GM12878 (cell line): ENCODE results near the gene TBC1D1. TPM values are rescaled to one million over a fixed set of nuclear protein-coding genes. Genes with fewer than 3 reads are reported as not detected.

Experiments
- ATAC-seq: fragments of 200-7000 bp; cut with Tn5 transposase; 3 replicates; pipeline ENCODE4 v1.9.1; 2020; ENCODE audit warnings: mild to moderate bottlenecking, moderate library complexity
- BruUV-seq: library from RNA; stranded (reverse); fragments of 400-500 nt; replicated peaks from 2 replicates; lab custom pipeline; 2021; lab: Mats Ljungman, UMichigan
- CTCF ChIA-PET: fragments of 300-600 bp; sonication (Branson Sonifier 250); formaldehyde crosslinking; extraction: SDS; loops from one replicate; lab custom pipeline; 2021; ENCODE audit warnings: inconsistent platforms; lab: Yijun Ruan, JAX
- POLR2A ChIA-PET: fragments of 350-600 bp; formaldehyde crosslinking; extraction: SDS; loops from one replicate; lab custom pipeline; 2021; ENCODE audit warnings: inconsistent platforms; lab: Charles Lee
- RAD21 ChIA-PET: fragments of 300-600 bp; sonication (Branson Sonifier 250); formaldehyde crosslinking; loops from one replicate; lab custom pipeline; 2023; ENCODE audit warnings: antibody characterized with exemption; ENCODE audit not compliant: unreplicated experiment; lab: Charles Lee
- SMC1A ChIA-PET: fragments of 300-600 bp; sonication (Branson Sonifier 250); formaldehyde crosslinking; loops from one replicate; lab custom pipeline; 2023; ENCODE audit not compliant: unreplicated experiment, uncharacterized antibody; lab: Charles Lee
- DNase-seq: peaks from one replicate; pipeline ENCODE4 v3.0.0-alpha.2; 2011; ENCODE audit warnings: low read depth, low spot score
- FAIRE-seq: peaks from 3 replicates; lab custom pipeline; 2011; peaks lifted over from hg19 to GRCh38; lab: Jason Lieb, UNC
- H2AFZ ChIP-seq: 2 replicates; pipeline ENCODE4 v1.6.0; 2011; ENCODE audit warnings: low read depth, low read length, control low read depth; ENCODE audit not compliant: control insufficient read depth
- H3K27ac ChIP-seq: 2 replicates; pipeline ENCODE4 v1.5.1; 2011; ENCODE audit warnings: control low read depth; ENCODE audit not compliant: control insufficient read depth, insufficient read depth
- H3K27me3 ChIP-seq, 2 experiments: replicated peaks in 1 of 2; 2 replicates each; pipeline versions ENCODE4 v1.6.0 to v1.6.1; 2011; ENCODE audit warnings: low read length in 1 of 2; ENCODE audit not compliant: control insufficient read depth in 2 of 2, insufficient read depth in 2 of 2
- H3K36me3 ChIP-seq, 2 experiments: 2 replicates each; pipeline ENCODE4 v1.5.1; 2011; ENCODE audit warnings: low read length in 1 of 2; ENCODE audit not compliant: control insufficient read depth in 2 of 2, insufficient read depth in 2 of 2
- H3K4me1 ChIP-seq: 2 replicates; pipeline ENCODE4 v1.6.1; 2011; ENCODE audit warnings: mild to moderate bottlenecking, low read length, moderate library complexity, mixed read lengths; ENCODE audit not compliant: control insufficient read depth, insufficient read depth
- H3K4me2 ChIP-seq: 2 replicates; pipeline ENCODE4 v1.6.0; 2011; ENCODE audit warnings: control low read depth; ENCODE audit not compliant: control insufficient read depth, insufficient read depth
- H3K4me3 ChIP-seq: fragments of 200-600 bp; sonication (generic); 2 replicates; pipeline ENCODE4 v1.5.1; 2016
- H3K79me2 ChIP-seq: 2 replicates; pipeline ENCODE4 v1.6.0; 2011; ENCODE audit warnings: low read length; ENCODE audit not compliant: control insufficient read depth, insufficient read depth
- H3K9ac ChIP-seq: 2 replicates; pipeline ENCODE4 v1.8.0; 2011; ENCODE audit warnings: low read length, control low read depth, mixed read lengths; ENCODE audit not compliant: control insufficient read depth, insufficient read depth
- H3K9me3 ChIP-seq: replicated peaks from 3 replicates; pipeline ENCODE4 v1.5.1; 2011; ENCODE audit warnings: mild to moderate bottlenecking, low read length; ENCODE audit not compliant: control insufficient read depth, insufficient read depth
- H4K20me1 ChIP-seq: 2 replicates; pipeline ENCODE4 v1.6.0; 2011; ENCODE audit not compliant: control insufficient read depth, insufficient read depth
- NR2C1 ChIP-seq: fragments of 450-650 bp; IDR thresholded peaks from 2 replicates; pipeline ENCODE4 v1.6.1; 2017; ENCODE audit warnings: antibody characterized with exemption, mild to moderate bottlenecking, moderate library complexity
- SIN3A ChIP-seq: IDR thresholded peaks from 2 replicates; pipeline ENCODE4 v1.6.1; 2012; ENCODE audit warnings: low read depth, low read length, improper control_type of control experiment
- WGBS: methylation state at CpG from one replicate; pipeline ENCODE4 v1.1.6; 2016; ENCODE audit warnings: low lambda C conversion rate; ENCODE audit not compliant: insufficient replicate concordance, insufficient coverage; ENCODE audit errors: missing lambda C conversion rate; 5-methylcytosine and 5-hydroxymethylcytosine counted together
- in situ Hi-C: fragments of 300-500 bp; cut with MboI; formaldehyde crosslinking; loops from 9 replicates; pipeline ENCODE4 v1.14.3; 2018; ENCODE audit warnings: mixed read lengths
- intact Hi-C: fragments of 100-400 bp; cut with micrococcal nuclease; formaldehyde crosslinking; loops from one replicate; pipeline ENCODE4 v1.14.2; 2022; ENCODE audit not compliant: unreplicated experiment
- polyA plus RNA-seq, 11 experiments: library from polyadenylated mRNA; depleted of rRNA in 4 of 11; unstranded in 6 of 11; stranded (reverse) in 5 of 11; fragments of >200 nt; fragmentation: Nextera tagmentation in 4 of 11; fragmentation: Illumina TruSeq in 1 of 11; extraction: Ambion mirVana in 4 of 11; extraction: Trizol in 1 of 11; gene quantifications; 1 replicate in 1 of 11; 2 replicates in 10 of 11; pipeline versions ENCODE4 v1.2.1 to v1.2.3, GENCODE V29; 2011 to 2016; ENCODE audit warnings: inconsistent platforms in 2 of 11, missing spikeins in 2 of 11, low read depth in 1 of 11
- total RNA-seq, 4 experiments: library from RNA; depleted of rRNA in 3 of 4; stranded (reverse); fragments of >200 nt in 3 of 4; fragmentation: Illumina TruSeq in 1 of 4; extraction: Trizol in 1 of 4; gene quantifications; 2 replicates each; pipeline versions ENCODE4 v1.2.1 to v1.2.3, GENCODE V29; 2013 to 2021
- TF ChIP-seq, protein P1 (sequence below): fragments of 450-650 bp; IDR thresholded peaks from 2 replicates; pipeline ENCODE4 v1.6.1; 2014; ENCODE audit warnings: mild to moderate bottlenecking
- TF ChIP-seq, protein P2 (sequence below): fragments of 450-650 bp; IDR thresholded peaks from 2 replicates; pipeline ENCODE4 v1.6.1; 2017; ENCODE audit warnings: low read depth, mild to moderate bottlenecking, moderate library complexity
- TF ChIP-seq, protein P3 (sequence below): fragments of 450-650 bp; formaldehyde crosslinking; IDR thresholded peaks from 2 replicates; pipeline ENCODE4 v1.4.0; 2022; ENCODE audit warnings: mild to moderate bottlenecking, moderate library complexity

TBC1D1 gene
- total and polyA plus RNA-seq, 10 of the 15 experiments (the other 5 are each of a cell fraction or from before 2014, with no cell fraction given) = 5.3 to 102 (median 57.8) TPM

DNA sequence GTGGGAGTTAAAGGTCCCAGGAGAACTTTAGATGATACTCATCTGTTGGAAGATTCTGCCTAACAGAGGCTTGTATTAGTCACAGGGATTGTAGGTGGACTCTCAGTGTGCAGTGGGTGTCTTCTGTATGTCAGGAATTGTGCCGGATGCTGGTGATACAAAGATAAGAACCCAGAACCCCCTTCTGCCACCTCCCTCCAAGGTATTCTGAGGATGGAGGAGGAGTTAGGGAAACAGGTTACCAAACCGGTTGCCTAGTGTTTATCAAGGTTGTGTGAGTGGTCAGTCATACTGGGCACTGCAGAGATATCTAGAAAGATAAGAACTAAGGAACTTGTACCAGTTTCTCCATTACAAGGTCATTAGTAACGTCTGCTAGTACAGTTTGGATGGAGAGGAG lies 130.9 kb downstream of the TBC1D1 start:
- Histone ChIP-seq H3K4me2 (no peak overlapping the region), H3K79me2 (no peaks in the 10 kb centered on the region), H3K9ac (no peak overlapping the region), H3K9me3 (no peaks in the 10 kb centered on the region), H3K4me1 (no peaks in the 10 kb centered on the region), H3K27ac (no peak overlapping the region), H3K4me3 (no peak overlapping the region), H3K27me3 (no peaks in the 10 kb centered on the region), H3K36me3 (peaks cover 5 to 17% of the 10 kb centered on the region in 2 experiments; a peak in 3 of 4 replicates), H2AFZ (no peak overlapping the region), H4K20me1 (no peaks in the 10 kb centered on the region)
- ChIA-PET SMC1A (interaction anchor here (1.1 kb wide), 1 partner anchor 13 kb away, joined by 3 read pairs; no protein-coding TSS in a partner anchor), CTCF (no interaction called here), POLR2A (no interaction called here), RAD21 (no interaction called here)
- WGBS = 99% methylated on average over 3 of the region's 3 CpGs
- ATAC-seq (no peak), DNase-seq (no peak), FAIRE-seq (no peak)
- intact Hi-C loops (no loop called here), in situ Hi-C loops (no loop called here)
- BruUV-seq = no TSS peak
- TF ChIP-seq, protein P1, sequence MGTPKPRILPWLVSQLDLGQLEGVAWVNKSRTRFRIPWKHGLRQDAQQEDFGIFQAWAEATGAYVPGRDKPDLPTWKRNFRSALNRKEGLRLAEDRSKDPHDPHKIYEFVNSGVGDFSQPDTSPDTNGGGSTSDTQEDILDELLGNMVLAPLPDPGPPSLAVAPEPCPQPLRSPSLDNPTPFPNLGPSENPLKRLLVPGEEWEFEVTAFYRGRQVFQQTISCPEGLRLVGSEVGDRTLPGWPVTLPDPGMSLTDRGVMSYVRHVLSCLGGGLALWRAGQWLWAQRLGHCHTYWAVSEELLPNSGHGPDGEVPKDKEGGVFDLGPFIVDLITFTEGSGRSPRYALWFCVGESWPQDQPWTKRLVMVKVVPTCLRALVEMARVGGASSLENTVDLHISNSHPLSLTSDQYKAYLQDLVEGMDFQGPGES = no peak
- TF ChIP-seq, protein P2, sequence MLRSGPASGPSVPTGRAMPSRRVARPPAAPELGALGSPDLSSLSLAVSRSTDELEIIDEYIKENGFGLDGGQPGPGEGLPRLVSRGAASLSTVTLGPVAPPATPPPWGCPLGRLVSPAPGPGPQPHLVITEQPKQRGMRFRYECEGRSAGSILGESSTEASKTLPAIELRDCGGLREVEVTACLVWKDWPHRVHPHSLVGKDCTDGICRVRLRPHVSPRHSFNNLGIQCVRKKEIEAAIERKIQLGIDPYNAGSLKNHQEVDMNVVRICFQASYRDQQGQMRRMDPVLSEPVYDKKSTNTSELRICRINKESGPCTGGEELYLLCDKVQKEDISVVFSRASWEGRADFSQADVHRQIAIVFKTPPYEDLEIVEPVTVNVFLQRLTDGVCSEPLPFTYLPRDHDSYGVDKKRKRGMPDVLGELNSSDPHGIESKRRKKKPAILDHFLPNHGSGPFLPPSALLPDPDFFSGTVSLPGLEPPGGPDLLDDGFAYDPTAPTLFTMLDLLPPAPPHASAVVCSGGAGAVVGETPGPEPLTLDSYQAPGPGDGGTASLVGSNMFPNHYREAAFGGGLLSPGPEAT = no peak
- TF ChIP-seq, protein P3, sequence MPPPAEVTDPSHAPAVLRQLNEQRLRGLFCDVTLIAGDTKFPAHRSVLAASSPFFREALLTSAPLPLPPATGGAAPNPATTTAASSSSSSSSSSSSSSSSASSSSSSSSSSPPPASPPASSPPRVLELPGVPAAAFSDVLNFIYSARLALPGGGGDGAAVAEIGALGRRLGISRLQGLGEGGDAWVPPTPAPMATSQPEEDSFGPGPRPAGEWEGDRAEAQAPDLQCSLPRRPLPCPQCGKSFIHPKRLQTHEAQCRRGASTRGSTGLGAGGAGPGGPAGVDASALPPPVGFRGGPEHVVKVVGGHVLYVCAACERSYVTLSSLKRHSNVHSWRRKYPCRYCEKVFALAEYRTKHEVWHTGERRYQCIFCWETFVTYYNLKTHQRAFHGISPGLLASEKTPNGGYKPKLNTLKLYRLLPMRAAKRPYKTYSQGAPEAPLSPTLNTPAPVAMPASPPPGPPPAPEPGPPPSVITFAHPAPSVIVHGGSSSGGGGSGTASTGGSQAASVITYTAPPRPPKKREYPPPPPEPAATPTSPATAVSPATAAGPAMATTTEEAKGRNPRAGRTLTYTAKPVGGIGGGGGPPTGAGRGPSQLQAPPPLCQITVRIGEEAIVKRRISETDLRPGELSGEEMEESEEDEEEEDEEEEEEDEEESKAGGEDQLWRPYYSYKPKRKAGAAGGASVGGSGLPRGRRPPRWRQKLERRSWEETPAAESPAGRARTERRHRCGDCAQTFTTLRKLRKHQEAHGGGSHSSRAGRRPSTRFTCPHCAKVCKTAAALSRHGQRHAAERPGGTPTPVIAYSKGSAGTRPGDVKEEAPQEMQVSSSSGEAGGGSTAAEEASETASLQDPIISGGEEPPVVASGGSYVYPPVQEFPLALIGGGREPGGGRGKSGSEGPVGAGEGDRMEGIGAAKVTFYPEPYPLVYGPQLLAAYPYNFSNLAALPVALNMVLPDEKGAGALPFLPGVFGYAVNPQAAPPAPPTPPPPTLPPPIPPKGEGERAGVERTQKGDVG (CRISPR knock-in tag) = no peak
- TF ChIP-seq SIN3A (no peak), NR2C1 (no peak)
